Central memory CD8-positive, alpha-beta T cell (primary cell): Measurements from ENCODE around the gene LRMDA.

ENCODE experiments used
- ATAC-seq: fragments of 150-1000 bp; cut with Tn5 transposase; replicated peaks from 2 replicates; pipeline ENCODE4 v1.10.0; 2022; ENCODE audit warnings: mild to moderate bottlenecking, moderate FRiP score, moderate number of reproducible peaks; ENCODE audit not compliant: poor library complexity, severe bottlenecking; ENCODE audit errors: extremely low read depth
- DNase-seq, 2 donors: peaks; one replicate each; pipeline ENCODE4 v3.0.0; 2021; ENCODE audit warnings: low spot score in 2 of 2
- H3K27ac Mint-ChIP-seq: one replicate; pipeline ENCODE4 v1.8.0; 2022; ENCODE audit warnings: low read depth, mild to moderate bottlenecking, moderate library complexity, mixed read lengths
- H3K27me3 Mint-ChIP-seq: one replicate; pipeline ENCODE4 v1.8.0; 2022; ENCODE audit warnings: mixed read lengths
- H3K36me3 Mint-ChIP-seq: one replicate; pipeline ENCODE4 v1.8.0; 2022; ENCODE audit warnings: mild to moderate bottlenecking, moderate library complexity, mixed read lengths; ENCODE audit not compliant: insufficient read depth
- H3K4me1 Mint-ChIP-seq: one replicate; pipeline ENCODE4 v1.8.0; 2022; ENCODE audit warnings: mixed read lengths
- H3K4me3 Mint-ChIP-seq: one replicate; pipeline ENCODE4 v1.8.0; 2022; ENCODE audit warnings: mild to moderate bottlenecking, moderate library complexity, mixed read lengths
- H3K9me3 Mint-ChIP-seq: one replicate; pipeline ENCODE4 v1.8.0; 2022; ENCODE audit warnings: mixed read lengths

The LRMDA gene

GRCh38 chr10:76149602-76150138 lies 718.2 kb downstream of the LRMDA start:
- peaks cover 12% of the 10 kb centered on the region for H3K9me3 Mint-ChIP-seq
- H3K4me3 Mint-ChIP-seq, result no peak overlapping the region
- H3K36me3 Mint-ChIP-seq, result no peaks in the 10 kb centered on the region
- no peak overlapping the region for H3K27ac Mint-ChIP-seq
- no peaks in the 10 kb centered on the region for H3K27me3 Mint-ChIP-seq
- no peaks in the 10 kb centered on the region for H3K4me1 Mint-ChIP-seq
- no peak for DNase-seq
- ATAC-seq, result no peak

DNA sequence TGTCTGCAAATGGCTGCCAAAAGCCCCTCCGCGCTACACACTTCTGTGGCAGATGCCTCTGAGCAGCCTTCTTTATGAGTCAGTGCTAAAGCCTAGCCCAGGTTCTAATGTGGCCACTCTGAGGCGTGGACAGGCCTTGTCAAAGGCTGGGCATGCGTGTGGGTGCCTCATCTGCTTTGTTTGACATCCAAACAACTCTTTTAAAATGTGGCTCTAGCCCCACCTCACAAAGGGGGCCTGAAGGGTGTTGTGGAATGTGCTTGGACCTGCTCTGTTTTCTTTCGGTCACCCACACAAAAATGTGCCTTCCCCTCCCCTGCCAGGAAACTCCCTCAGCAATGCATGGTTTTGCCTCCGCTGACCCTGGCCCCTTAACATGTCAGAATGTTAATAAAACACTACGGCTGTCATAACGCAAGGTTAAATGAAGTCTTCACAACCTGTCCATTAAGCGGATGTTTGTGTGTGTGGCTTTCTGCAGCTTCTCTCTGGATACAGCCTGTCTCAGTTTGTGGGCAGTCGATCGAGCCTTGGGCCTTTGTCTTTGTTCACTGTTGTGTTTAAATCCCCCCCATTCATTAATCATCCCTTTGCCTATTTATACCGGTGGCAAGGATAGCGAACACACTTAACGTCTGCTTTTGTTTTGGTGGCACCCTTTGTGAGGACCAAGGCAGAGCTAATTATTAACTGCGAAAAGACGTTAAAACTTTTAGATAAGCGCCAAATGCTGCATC lies 718.9 kb downstream of the LRMDA start:
- Mint-ChIP-seq H3K27ac (no peak overlapping the region), H3K27me3 (no peaks in the 10 kb centered on the region)

DNA sequence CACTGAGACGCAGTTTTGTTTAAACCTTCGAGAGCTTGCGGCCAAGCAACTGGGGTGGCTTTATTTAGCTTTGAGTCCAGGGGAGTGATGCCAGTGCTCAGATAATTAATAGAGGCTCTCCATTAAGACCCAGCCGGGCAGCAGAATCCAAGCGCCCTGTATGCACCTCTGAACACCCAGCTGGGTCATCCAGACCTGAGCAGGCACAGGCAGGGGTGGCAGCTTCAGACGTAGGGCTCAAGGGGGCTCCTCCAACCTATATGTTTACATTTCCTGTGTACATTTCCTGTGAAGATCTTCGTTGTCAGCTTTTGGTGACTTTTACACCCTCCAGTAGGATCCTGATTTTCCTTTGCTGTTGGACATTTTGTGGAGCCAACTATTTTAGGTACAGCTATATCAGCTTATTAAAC lies 719.5 kb downstream of the LRMDA start:
- DNase-seq, result no peak
- Mint-ChIP-seq H3K36me3 (no peaks in the 10 kb centered on the region), H3K27me3 (no peaks in the 10 kb centered on the region), H3K9me3 (peaks cover 12% of the 10 kb centered on the region), H3K27ac (no peak overlapping the region), H3K4me1 (no peaks in the 10 kb centered on the region), H3K4me3 (no peak overlapping the region)
- no peak for ATAC-seq

More for the DNA sequence above, 718.9 kb downstream of the LRMDA start:
- ATAC-seq, result no peak
- Mint-ChIP-seq H3K9me3 (peaks cover 12% of the 10 kb centered on the region), H3K4me3 (no peak overlapping the region), H3K4me1 (no peaks in the 10 kb centered on the region), H3K36me3 (no peaks in the 10 kb centered on the region)
- no peak for DNase-seq

- Mint-ChIP-seq H3K36me3 (no peaks in the 10 kb centered on the region), H3K27me3 (no peaks in the 10 kb centered on the region), H3K4me1 (no peaks in the 10 kb centered on the region), H3K4me3 (no peak overlapping the region), H3K9me3 (peaks cover 18% of the 10 kb centered on the region), H3K27ac (no peak overlapping the region)
- no peak for DNase-seq
- no peak for ATAC-seq
These were observed 720.8 kb downstream of the LRMDA start for GRCh38 chr10:76152186-76152585.

DNA sequence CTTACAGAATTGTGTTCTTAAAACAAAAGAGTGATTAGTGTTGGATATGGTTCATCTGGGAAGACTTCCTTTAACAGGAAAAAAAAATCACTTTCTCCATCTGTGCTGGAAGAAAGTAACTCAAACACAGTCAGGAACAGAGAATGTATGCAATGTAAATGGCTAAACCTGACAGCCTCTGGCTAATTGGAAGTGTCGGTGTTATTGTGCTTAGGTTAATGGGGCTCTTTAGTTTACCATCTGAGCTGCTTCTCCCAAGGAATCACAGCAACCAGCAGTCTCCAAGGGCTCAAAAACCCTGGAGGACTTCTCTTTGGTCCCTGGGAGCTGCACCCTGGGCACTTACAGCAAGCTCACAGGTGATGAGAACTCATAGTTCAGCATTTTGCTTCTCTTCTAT lies 724.5 kb downstream of the LRMDA start:
- no peaks in the 10 kb centered on the region for H3K27me3 Mint-ChIP-seq
- no peak for DNase-seq
- ATAC-seq, result no peak
- peaks cover 18% of the 10 kb centered on the region for H3K9me3 Mint-ChIP-seq
- no peaks in the 10 kb centered on the region for H3K36me3 Mint-ChIP-seq
- no peaks in the 10 kb centered on the region for H3K4me1 Mint-ChIP-seq
- no peak overlapping the region for H3K4me3 Mint-ChIP-seq
- no peak overlapping the region for H3K27ac Mint-ChIP-seq

DNA sequence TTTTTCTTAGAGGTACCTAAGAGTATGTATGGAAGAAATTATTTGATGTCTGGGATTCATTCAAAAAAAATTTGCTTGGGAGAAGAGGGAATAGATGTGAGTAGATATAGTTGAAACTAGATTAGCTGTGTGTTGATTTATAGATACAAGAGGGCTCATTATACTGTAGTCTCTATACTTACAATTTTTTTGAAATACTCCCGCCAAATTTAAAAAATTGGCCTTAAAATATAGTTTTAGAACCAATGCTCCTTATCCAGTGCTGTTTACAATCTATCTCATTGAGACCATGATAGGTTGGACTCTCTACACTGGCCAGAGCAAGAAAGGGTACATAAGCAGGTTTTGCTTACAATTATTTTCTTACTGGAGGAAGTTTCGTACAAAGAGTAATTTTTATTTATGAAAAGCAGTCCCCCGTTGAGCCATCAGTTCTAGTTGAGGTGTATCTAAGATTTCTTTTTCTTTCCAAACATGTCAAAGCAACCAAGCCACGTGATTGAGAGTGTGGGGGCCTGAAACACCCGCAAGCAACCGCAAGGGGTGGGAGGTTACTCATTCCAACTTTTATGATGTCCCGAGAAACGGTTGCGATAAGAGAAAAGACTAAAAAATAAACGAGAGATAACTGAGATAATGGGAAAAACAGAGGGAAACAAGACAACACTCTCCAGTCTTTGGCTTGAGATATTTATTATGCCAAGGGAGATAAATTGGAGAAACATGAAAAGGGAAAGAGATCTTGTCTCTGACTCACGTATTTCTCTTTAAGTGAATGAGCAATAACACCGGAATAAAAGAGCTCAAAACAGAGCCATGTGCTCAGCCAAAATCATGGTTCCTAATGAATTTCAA lies 729.2 kb downstream of the LRMDA start:
- Mint-ChIP-seq H3K4me3 (no peak overlapping the region), H3K9me3 (peaks cover 9% of the 10 kb centered on the region), H3K27me3 (no peaks in the 10 kb centered on the region), H3K36me3 (no peaks in the 10 kb centered on the region), H3K4me1 (no peaks in the 10 kb centered on the region), H3K27ac (no peak overlapping the region)
- ATAC-seq (no peak), DNase-seq (no peak)

GRCh38 chr10:76161301-76161582 lies 729.8 kb downstream of the LRMDA start:
- no peaks in the 10 kb centered on the region for H3K4me1 Mint-ChIP-seq
- no peaks in the 10 kb centered on the region for H3K36me3 Mint-ChIP-seq
- H3K27me3 Mint-ChIP-seq, result no peaks in the 10 kb centered on the region
- H3K9me3 Mint-ChIP-seq, result peaks cover 13% of the 10 kb centered on the region
- no peak for DNase-seq
- H3K4me3 Mint-ChIP-seq, result no peak overlapping the region
- H3K27ac Mint-ChIP-seq, result no peak overlapping the region
- no peak for ATAC-seq

DNA sequence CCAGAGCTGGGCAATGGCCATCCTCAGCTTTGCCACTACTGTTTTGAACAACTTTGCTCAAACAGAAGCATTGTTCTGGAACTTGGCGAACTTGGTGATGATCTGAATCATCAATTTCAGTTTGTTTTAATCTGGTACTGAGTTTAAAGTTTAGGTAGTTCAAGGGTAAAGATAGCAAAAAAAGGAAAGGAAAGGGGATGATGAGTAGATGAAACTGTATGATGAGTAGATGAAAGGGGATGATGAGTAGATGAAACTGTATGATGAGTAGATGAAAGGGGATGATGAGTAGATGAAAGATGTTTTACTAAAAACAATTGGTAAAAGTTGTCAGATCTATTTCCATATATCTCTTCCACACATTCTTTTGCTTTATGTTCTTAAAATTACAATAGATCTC lies 737.0 kb downstream of the LRMDA start:
- no peaks in the 10 kb centered on the region for H3K4me1 Mint-ChIP-seq
- no peak overlapping the region for H3K4me3 Mint-ChIP-seq
- no peak for ATAC-seq

GRCh38 chr10:76169246-76169645 lies 737.8 kb downstream of the LRMDA start:
- peaks cover 30% of the 10 kb centered on the region for H3K9me3 Mint-ChIP-seq
- no peak overlapping the region for H3K4me3 Mint-ChIP-seq
- H3K4me1 Mint-ChIP-seq, result no peaks in the 10 kb centered on the region
- peaks cover 2% of the 10 kb centered on the region for H3K36me3 Mint-ChIP-seq
- no peak for ATAC-seq
- DNase-seq, result no peak
- H3K27ac Mint-ChIP-seq, result no peak overlapping the region
- H3K27me3 Mint-ChIP-seq, result no peaks in the 10 kb centered on the region

More for the DNA sequence above, 737.0 kb downstream of the LRMDA start:
- Mint-ChIP-seq H3K9me3 (peaks cover 30% of the 10 kb centered on the region), H3K27ac (no peak overlapping the region), H3K36me3 (peaks cover 2% of the 10 kb centered on the region), H3K27me3 (no peaks in the 10 kb centered on the region)
- no peak for DNase-seq

GRCh38 chr10:76172020-76172419 lies 740.6 kb downstream of the LRMDA start:
- no peak for DNase-seq
- ATAC-seq, result no peak
- H3K36me3 Mint-ChIP-seq, result no peaks in the 10 kb centered on the region
- H3K4me3 Mint-ChIP-seq, result no peak overlapping the region
- peaks cover 25% of the 10 kb centered on the region for H3K9me3 Mint-ChIP-seq
- no peaks in the 10 kb centered on the region for H3K4me1 Mint-ChIP-seq
- no peak overlapping the region for H3K27ac Mint-ChIP-seq
- H3K27me3 Mint-ChIP-seq, result no peaks in the 10 kb centered on the region

DNA sequence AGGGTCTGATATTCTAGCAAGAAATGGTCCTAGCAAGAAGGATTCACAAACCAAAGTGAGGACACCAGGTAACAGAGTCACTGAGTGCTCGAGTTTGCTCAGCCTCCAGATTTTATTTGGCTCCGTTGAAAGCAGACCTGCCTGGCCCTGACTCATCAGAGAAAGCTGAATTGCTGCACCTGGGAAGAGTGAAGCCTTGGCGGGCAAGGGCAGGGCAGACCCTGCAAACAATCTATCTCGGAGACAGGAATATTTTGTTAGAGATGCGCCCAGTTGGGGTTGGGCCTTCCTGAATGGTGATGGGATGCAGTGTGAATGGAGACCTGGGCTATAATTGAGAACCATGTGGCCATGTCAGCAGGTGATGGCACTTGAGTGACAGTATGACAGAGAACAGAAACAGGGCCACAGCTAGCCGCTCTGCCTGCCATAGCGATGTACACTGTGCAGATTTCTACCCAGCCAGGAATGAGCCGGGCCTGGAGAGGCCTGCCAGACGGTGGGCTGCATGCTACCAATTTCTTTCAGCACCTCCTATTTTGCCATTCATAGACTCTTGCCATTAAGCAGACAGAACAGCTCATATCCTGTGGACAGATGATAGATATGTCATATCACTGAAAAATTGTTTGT lies 744.2 kb downstream of the LRMDA start:
- H3K9me3 Mint-ChIP-seq, result peaks cover 15% of the 10 kb centered on the region
- DNase-seq (no peak), ATAC-seq (no peak)
- H3K4me3 Mint-ChIP-seq, result no peak overlapping the region
- no peaks in the 10 kb centered on the region for H3K36me3 Mint-ChIP-seq
- H3K27me3 Mint-ChIP-seq, result no peaks in the 10 kb centered on the region
- no peaks in the 10 kb centered on the region for H3K4me1 Mint-ChIP-seq
- H3K27ac Mint-ChIP-seq, result no peak overlapping the region

GRCh38 chr10:76176166-76176550 lies 744.7 kb downstream of the LRMDA start:
- Mint-ChIP-seq H3K4me1 (no peaks in the 10 kb centered on the region), H3K4me3 (no peak overlapping the region), H3K36me3 (no peaks in the 10 kb centered on the region), H3K27ac (no peak overlapping the region), H3K9me3 (peaks cover 15% of the 10 kb centered on the region), H3K27me3 (no peaks in the 10 kb centered on the region)
- ATAC-seq, result no peak
- DNase-seq, result no peak
